CD14-positive monocyte (primary cell): Measurements from ENCODE around the gene NANOS3. TPM values are rescaled to one million over a fixed set of nuclear protein-coding genes. Genes with fewer than 3 reads are reported as not detected.

Experiments used
- DNase-seq, 3 donors: peaks; one replicate each; pipeline ENCODE4 v3.0.0-alpha.2; 2011 to 2022
- H2AFZ ChIP-seq: 2 replicates; pipeline ENCODE4 v1.6.0; 2012; ENCODE audit warnings: mild to moderate bottlenecking, low read depth, low read length, inconsistent platforms; ENCODE audit not compliant: insufficient read depth, poor library complexity, severe bottlenecking
- H3K27ac ChIP-seq, 2 donors: 1 replicate in 1 of 2; 2 replicates in 1 of 2; pipeline ENCODE4 v1.5.1; 2012 to 2013; ENCODE audit warnings: low read length in 2 of 2, control low read depth in 1 of 2, inconsistent platforms in 1 of 2, low read depth in 1 of 2, mild to moderate bottlenecking in 1 of 2
- H3K27me3 ChIP-seq, 2 donors: one replicate each; pipeline versions ENCODE4 v1.6.0 to v1.6.1; 2011 to 2013; ENCODE audit warnings: low read length in 2 of 2; ENCODE audit not compliant: control insufficient read depth in 2 of 2, insufficient read depth in 2 of 2
- H3K36me3 ChIP-seq, 2 donors: replicated peaks in 1 of 2; 1 replicate in 1 of 2; 2 replicates in 1 of 2; pipeline versions ENCODE4 v1.5.1 to v1.6.1; 2012 to 2013; ENCODE audit warnings: low read length in 2 of 2, control low read depth in 1 of 2, inconsistent platforms in 1 of 2, mild to moderate bottlenecking in 1 of 2; ENCODE audit not compliant: insufficient read depth in 2 of 2, control insufficient read depth in 1 of 2
- H3K4me1 ChIP-seq, 2 donors: 1 replicate in 1 of 2; 2 replicates in 1 of 2; pipeline versions ENCODE4 v1.5.1 to v1.6.1; 2012 to 2013; ENCODE audit warnings: low read length in 2 of 2, control low read depth in 1 of 2, inconsistent platforms in 1 of 2, mild to moderate bottlenecking in 1 of 2, moderate library complexity in 1 of 2; ENCODE audit not compliant: insufficient read depth in 2 of 2, control insufficient read depth in 1 of 2
- H3K4me2 ChIP-seq: replicated peaks from 2 replicates; pipeline ENCODE3; 2012; ENCODE audit warnings: low read length, moderate library complexity, mild to moderate bottlenecking; ENCODE audit not compliant: poor library complexity, severe bottlenecking; ENCODE audit errors: extremely low read depth
- H3K4me3 ChIP-seq, 3 experiments: fragments of 200-600 bp in 1 of 3; sonication (generic) in 1 of 3; replicated peaks in 1 of 3; 1 replicate in 2 of 3; 2 replicates in 1 of 3; pipeline ENCODE4 v1.5.1; 2011 to 2013; ENCODE audit warnings: low read length in 3 of 3, mild to moderate bottlenecking in 3 of 3, control low read depth in 2 of 3, low read depth in 2 of 3, inconsistent platforms in 1 of 3, moderate library complexity in 1 of 3
- H3K79me2 ChIP-seq: 2 replicates; pipeline ENCODE4 v1.6.0; 2012; ENCODE audit warnings: mild to moderate bottlenecking, control low read depth, inconsistent platforms, low read length, moderate library complexity; ENCODE audit not compliant: insufficient read depth
- H3K9ac ChIP-seq: 2 replicates; pipeline ENCODE4 v1.6.0; 2017; ENCODE audit warnings: low read length, mild to moderate bottlenecking; ENCODE audit not compliant: insufficient read depth, poor library complexity, severe bottlenecking
- H3K9me3 ChIP-seq, 2 donors: replicated peaks in 1 of 2; 1 replicate in 1 of 2; 2 replicates in 1 of 2; pipeline versions ENCODE4 v1.5.1 to v1.6.1; 2012 to 2013; ENCODE audit warnings: low read length in 2 of 2, control low read depth in 1 of 2; ENCODE audit not compliant: control insufficient read depth in 1 of 2, insufficient read depth in 1 of 2
- H4K20me1 ChIP-seq: 2 replicates; pipeline ENCODE4 v1.6.0; 2012; ENCODE audit warnings: mild to moderate bottlenecking, low read length, control low read depth, moderate library complexity; ENCODE audit not compliant: insufficient read depth
- H3K27ac Mint-ChIP-seq, 7 donors: one replicate each; pipeline ENCODE4 v1.8.0; 2020; ENCODE audit warnings: mild to moderate bottlenecking in 7 of 7, mixed read lengths in 7 of 7, moderate library complexity in 6 of 7, inconsistent platforms in 2 of 7
- H3K27me3 Mint-ChIP-seq, 3 donors: one replicate each; pipeline ENCODE4 v1.8.0; 2021 to 2022; ENCODE audit warnings: low read depth in 3 of 3, mild to moderate bottlenecking in 3 of 3, mixed read lengths in 3 of 3, moderate library complexity in 3 of 3, inconsistent platforms in 1 of 3
- H3K36me3 Mint-ChIP-seq, 2 donors: one replicate each; pipeline ENCODE4 v1.8.0; 2020; ENCODE audit warnings: mixed read lengths in 2 of 2, inconsistent platforms in 1 of 2, mild to moderate bottlenecking in 1 of 2
- H3K4me1 Mint-ChIP-seq: one replicate; pipeline ENCODE4 v1.8.0; 2020; ENCODE audit warnings: mild to moderate bottlenecking, mixed read lengths
- H3K4me3 Mint-ChIP-seq, 2 donors: one replicate each; pipeline ENCODE4 v1.8.0; 2020; ENCODE audit warnings: mild to moderate bottlenecking in 2 of 2, mixed read lengths in 2 of 2, moderate library complexity in 1 of 2
- H3K9me3 Mint-ChIP-seq, 7 donors: one replicate each; pipeline ENCODE4 v1.8.0; 2020 to 2022; ENCODE audit warnings: mixed read lengths in 7 of 7, mild to moderate bottlenecking in 6 of 7, moderate library complexity in 6 of 7, inconsistent platforms in 2 of 7
- CTCF ChIP-seq: fragments of 200-600 bp; IDR thresholded peaks from one replicate; pipeline ENCODE4 v1.8.0; 2022; ENCODE audit warnings: antibody characterized with exemption, mild to moderate bottlenecking
- WGBS: methylation state at CpG from one replicate; pipeline ENCODE4 v1.1.5; 2013; ENCODE audit warnings: missing lambda C conversion rate; ENCODE audit not compliant: insufficient coverage; 5-methylcytosine and 5-hydroxymethylcytosine counted together
- intact Hi-C, 2 donors: fragments of 100-400 bp; cut with micrococcal nuclease; formaldehyde crosslinking; loops; one replicate each; pipeline versions ENCODE4 v1.15.0 to v1.15.1; 2023
- polyA plus RNA-seq, 3 donors: library from polyadenylated mRNA; depleted of rRNA in 1 of 3; unstranded in 2 of 3; stranded (reverse) in 1 of 3; fragments of 300-500 nt in 2 of 3; fragments of >200 nt in 1 of 3; fragmentation: Illumina TruSeq in 2 of 3; gene quantifications; 1 replicate in 2 of 3; 2 replicates in 1 of 3; pipeline ENCODE4 v1.2.3, GENCODE V29; 2012 to 2021

The NANOS3 gene
- polyA plus RNA-seq, 3 donors = not detected

DNA sequence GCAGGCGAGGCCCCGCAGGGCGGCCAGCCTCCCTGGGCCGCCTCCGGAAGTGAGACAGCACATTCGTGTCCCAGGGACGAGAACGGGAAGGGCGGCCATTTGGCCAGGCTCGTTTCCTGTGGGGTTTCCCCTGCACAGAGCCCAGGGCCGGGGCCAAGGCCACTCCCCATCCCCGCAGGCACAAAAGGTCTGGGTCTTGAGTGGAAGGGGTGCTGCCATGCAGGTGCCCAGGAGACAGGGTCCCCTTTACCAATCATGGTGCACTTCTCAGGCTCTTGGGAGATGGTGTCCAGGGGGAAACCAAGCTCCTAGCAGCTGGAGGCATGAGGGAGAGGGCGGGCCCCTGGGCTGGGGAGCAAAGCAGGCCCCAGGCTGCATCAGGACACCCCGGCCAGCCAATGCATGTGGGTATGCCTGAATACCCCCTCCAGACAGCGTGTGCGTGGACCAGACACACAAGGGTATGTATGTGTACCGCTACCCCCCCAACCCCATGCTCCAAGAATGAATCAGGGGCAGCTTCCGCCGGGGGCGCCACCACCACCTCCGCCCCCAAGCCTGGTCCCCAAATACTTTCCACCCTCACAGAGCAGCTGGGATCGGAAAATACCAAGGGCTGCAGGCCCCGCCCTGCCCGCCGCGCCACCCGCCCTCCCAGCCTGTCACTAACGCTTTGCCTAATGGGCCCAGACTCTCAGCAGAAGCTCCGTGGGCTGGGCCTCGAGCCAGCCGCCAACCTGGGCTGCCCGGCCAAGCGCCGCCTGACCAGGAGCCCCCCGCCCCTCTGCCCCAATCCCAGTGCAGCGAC lies 37.6 kb upstream of the NANOS3 start:
- 2% methylated on average over 21 of the region's 36 CpGs for WGBS
- Mint-ChIP-seq H3K36me3 (peaks cover 19 to 38% of the 10 kb centered on the region in 2 donors), H3K9me3 (peaks cover 0 to 7% (median 2%) of the 10 kb centered on the region in 7 donors), H3K4me1 (peaks cover 51% of the 10 kb centered on the region), H3K27ac (peak overlapping the region; percentile 98 to 100 (median 99)), H3K4me3 (peak overlapping the region; percentile 91 to 96), H3K27me3 (peaks cover 0 to 18% (median 6%) of the 10 kb centered on the region in 3 donors)
- Histone ChIP-seq H3K9ac (peak overlapping the region; percentile 100), H3K27ac (peak overlapping the region; percentile 99 to 100), H3K36me3 (peaks cover 5 to 13% of the 10 kb centered on the region in 2 donors), H3K27me3 (no peaks in the 10 kb centered on the region), H2AFZ (no peak overlapping the region), H3K4me3 (peak overlapping the region; percentile 69 to 97 (median 90)), H3K9me3 (no peaks in the 10 kb centered on the region), H3K4me2 (peak overlapping the region; percentile 96), H4K20me1 (peaks cover 80% of the 10 kb centered on the region), H3K79me2 (peaks cover 95% of the 10 kb centered on the region), H3K4me1 (peaks cover 73 to 74% of the 10 kb centered on the region in 2 donors)
- intact Hi-C loops = no loop called here
- peak; percentile 92 to 95 (median 94) for DNase-seq
- TF ChIP-seq CTCF = no peak

- H3K9me3 ChIP-seq = no peaks in the 10 kb centered on the region
- TF ChIP-seq CTCF = no peak
- Mint-ChIP-seq H3K27me3 (peaks cover 0 to 17% (median 6%) of the 10 kb centered on the region in 3 donors), H3K4me3 (peak overlapping the region; percentile 91 to 96), H3K27ac (peak overlapping the region; percentile 98 to 100 (median 99)), H3K36me3 (peaks cover 17 to 36% of the 10 kb centered on the region in 2 donors), H3K9me3 (peaks cover 0 to 7% (median 2%) of the 10 kb centered on the region in 7 donors), H3K4me1 (peaks cover 50% of the 10 kb centered on the region)
- peak overlapping the region; percentile 99 to 100 for H3K27ac ChIP-seq
- peaks cover 0 to 7% of the 10 kb centered on the region in 2 donors for H3K36me3 ChIP-seq
- H3K4me1 ChIP-seq = peaks cover 68 to 72% of the 10 kb centered on the region in 2 donors
- peak overlapping the region; percentile 96 for H3K4me2 ChIP-seq
- H2AFZ ChIP-seq = no peak overlapping the region
- WGBS = 0% methylated on average over 1 of the region's 6 CpGs
- H3K79me2 ChIP-seq = peaks cover 89% of the 10 kb centered on the region
- H3K4me3 ChIP-seq = peak overlapping the region; percentile 69 to 97 (median 90)
- intact Hi-C loops = loop anchor here (10.0 kb wide), 2 partner anchors 685 to 1055 kb away; partner anchors contain the start of genes IER2 (in 1 of the 2) and STX10 (in 1 of the 2)
- no peaks in the 10 kb centered on the region for H3K27me3 ChIP-seq
- DNase-seq = peak in 1 of 3 donors; percentile 86
- H4K20me1 ChIP-seq = peaks cover 74% of the 10 kb centered on the region
- peak overlapping the region; percentile 100 for H3K9ac ChIP-seq
These were observed 37.0 kb upstream of the NANOS3 start for GRCh38 chr19:13839938-13840304.
